OCI-LY7 (cell line): ENCODE data around the gene TMEM169.

Experiments used
- EZH2phosphoT487 ChIP-seq: fragments of 200-600 bp; sonication (generic); IDR thresholded peaks from 2 replicates; pipeline ENCODE4 v1.6.1; 2018; ENCODE audit warnings: low read depth, borderline replicate concordance, mild to moderate bottlenecking, mixed run types, antibody characterized with exemption, low read length, moderate library complexity, mixed read lengths
- TF ChIP-seq, protein P1 (sequence below): fragments of 200-600 bp; sonication (generic); conservative IDR thresholded peaks from 2 replicates; pipeline ENCODE4 v1.5.1; 2014; ENCODE audit warnings: mild to moderate bottlenecking, antibody characterized with exemption, low read length, moderate library complexity, mixed read lengths

DNA sequence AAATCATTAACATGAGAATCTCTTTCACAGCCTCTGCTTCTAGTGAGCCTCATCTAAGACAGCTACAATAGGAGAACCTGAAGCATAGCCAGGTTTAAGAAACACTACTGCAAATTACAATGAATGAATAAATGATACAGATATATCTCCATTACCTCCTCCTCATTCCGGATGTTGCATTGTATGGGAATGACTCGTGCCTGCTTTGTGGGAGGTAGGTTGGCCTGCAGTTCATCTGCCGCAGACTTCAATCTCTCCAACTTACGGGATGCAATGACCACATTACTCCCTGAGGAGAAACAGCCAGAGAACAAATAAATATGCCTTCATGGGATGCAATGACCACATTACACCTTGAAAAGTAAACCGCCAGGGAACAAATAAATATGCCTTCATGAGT lies 15.5 kb upstream of the TMEM169 start:
- TF ChIP-seq, protein P1, sequence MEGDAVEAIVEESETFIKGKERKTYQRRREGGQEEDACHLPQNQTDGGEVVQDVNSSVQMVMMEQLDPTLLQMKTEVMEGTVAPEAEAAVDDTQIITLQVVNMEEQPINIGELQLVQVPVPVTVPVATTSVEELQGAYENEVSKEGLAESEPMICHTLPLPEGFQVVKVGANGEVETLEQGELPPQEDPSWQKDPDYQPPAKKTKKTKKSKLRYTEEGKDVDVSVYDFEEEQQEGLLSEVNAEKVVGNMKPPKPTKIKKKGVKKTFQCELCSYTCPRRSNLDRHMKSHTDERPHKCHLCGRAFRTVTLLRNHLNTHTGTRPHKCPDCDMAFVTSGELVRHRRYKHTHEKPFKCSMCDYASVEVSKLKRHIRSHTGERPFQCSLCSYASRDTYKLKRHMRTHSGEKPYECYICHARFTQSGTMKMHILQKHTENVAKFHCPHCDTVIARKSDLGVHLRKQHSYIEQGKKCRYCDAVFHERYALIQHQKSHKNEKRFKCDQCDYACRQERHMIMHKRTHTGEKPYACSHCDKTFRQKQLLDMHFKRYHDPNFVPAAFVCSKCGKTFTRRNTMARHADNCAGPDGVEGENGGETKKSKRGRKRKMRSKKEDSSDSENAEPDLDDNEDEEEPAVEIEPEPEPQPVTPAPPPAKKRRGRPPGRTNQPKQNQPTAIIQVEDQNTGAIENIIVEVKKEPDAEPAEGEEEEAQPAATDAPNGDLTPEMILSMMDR: no peak
- no peak for TF ChIP-seq EZH2phosphoT487
